ENCODE results near the gene CNRIP1. TPM values are rescaled to one million over a fixed set of nuclear protein-coding genes. Genes with fewer than 3 reads are reported as not detected.

The CNRIP1 gene
- total and polyA plus RNA-seq, 8 donors, result 16.9 to 50.8 (median 46.0) TPM

DNA sequence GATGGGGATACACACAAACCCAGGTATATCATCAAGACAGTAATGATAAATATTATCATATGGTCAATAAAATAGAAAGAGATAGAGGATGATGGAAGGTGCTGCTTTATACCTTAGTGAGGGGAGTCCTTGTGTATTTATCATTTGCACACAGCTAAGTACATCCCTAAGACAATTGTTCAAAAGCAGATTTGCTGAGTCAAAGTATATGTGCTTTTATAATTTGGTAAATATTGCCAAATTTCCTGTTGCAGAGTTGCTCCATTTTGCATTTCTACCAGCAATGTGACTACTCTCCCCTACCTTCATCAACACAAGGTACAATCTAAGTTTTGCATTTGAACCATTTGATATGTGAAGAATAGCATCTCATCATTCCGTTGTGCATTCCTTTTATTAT, 22.7 kb upstream of the CNRIP1 start:
- H3K27ac ChIP-seq, result peak overlapping the region in 1 of 2 donors; percentile 43
- ATAC-seq (no peak), DNase-seq (no peak)
- intact Hi-C loops (cut with DNase I), result no loop called here
- no peaks in the 10 kb centered on the region for H3K9me3 ChIP-seq
- H3K4me1 ChIP-seq, result peaks cover 0 to 11% of the 10 kb centered on the region in 2 donors
- no peak overlapping the region for H3K4me3 ChIP-seq
- no peaks in the 10 kb centered on the region for H3K27me3 ChIP-seq
- H3K36me3 ChIP-seq, result no peaks in the 10 kb centered on the region
- TF ChIP-seq, protein P1, sequence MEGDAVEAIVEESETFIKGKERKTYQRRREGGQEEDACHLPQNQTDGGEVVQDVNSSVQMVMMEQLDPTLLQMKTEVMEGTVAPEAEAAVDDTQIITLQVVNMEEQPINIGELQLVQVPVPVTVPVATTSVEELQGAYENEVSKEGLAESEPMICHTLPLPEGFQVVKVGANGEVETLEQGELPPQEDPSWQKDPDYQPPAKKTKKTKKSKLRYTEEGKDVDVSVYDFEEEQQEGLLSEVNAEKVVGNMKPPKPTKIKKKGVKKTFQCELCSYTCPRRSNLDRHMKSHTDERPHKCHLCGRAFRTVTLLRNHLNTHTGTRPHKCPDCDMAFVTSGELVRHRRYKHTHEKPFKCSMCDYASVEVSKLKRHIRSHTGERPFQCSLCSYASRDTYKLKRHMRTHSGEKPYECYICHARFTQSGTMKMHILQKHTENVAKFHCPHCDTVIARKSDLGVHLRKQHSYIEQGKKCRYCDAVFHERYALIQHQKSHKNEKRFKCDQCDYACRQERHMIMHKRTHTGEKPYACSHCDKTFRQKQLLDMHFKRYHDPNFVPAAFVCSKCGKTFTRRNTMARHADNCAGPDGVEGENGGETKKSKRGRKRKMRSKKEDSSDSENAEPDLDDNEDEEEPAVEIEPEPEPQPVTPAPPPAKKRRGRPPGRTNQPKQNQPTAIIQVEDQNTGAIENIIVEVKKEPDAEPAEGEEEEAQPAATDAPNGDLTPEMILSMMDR (IDR thresholded peaks at IDR 0.05), result no peak

DNA sequence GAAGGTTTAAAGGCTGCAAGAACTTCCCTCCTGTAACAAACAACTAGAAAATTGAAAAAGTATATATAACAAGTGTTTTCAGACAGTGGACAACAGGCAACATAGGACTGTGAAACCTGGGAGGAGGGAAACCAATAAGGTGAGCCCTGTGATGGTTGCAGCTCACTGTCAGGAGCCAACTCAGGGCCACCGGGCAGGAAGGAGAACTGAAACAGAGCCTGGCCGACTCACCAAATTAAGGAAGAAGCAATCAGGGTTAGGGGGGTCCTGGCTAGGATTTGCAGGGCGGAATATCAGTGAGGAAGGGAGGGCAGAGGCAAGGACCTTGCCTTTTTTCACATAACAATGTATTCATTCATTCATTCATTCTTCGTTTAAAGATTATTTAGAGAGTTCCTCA, 21.8 kb upstream of the CNRIP1 start:
- TF ChIP-seq, protein P1 (IDR thresholded peaks at IDR 0.05), result no peak
- peaks cover 0 to 11% of the 10 kb centered on the region in 2 donors for H3K4me1 ChIP-seq
- no peak overlapping the region for H3K27ac ChIP-seq
- intact Hi-C loops (cut with DNase I), result no loop called here
- H3K27me3 ChIP-seq, result no peaks in the 10 kb centered on the region
- H3K9me3 ChIP-seq, result no peaks in the 10 kb centered on the region
- no peak overlapping the region for H3K4me3 ChIP-seq
- no peak for DNase-seq
- no peaks in the 10 kb centered on the region for H3K36me3 ChIP-seq
- no peak for ATAC-seq

DNA sequence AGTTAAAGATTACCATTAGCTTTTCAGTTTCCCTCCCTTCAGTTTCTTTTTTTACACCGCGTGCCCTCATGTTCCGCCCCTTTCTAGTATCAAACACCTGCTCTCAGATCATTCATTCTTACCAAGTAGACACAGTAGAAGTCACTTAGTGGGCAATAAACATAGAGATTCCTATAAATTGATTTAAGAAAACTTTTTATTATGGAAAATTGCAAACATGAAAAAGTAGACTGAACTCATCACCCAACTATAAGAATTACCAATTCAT, 21.2 kb upstream of the CNRIP1 start:
- ATAC-seq (no peak), DNase-seq (no peak)
- intact Hi-C loops (cut with DNase I), result no loop called here
- no peak overlapping the region for H3K27ac ChIP-seq
- TF ChIP-seq, protein P1 (IDR thresholded peaks at IDR 0.05), result no peak
- no peak overlapping the region for H3K4me3 ChIP-seq
- H3K27me3 ChIP-seq, result no peaks in the 10 kb centered on the region
- H3K4me1 ChIP-seq, result peaks cover 0 to 11% of the 10 kb centered on the region in 2 donors
- H3K9me3 ChIP-seq, result no peaks in the 10 kb centered on the region
- H3K36me3 ChIP-seq, result no peaks in the 10 kb centered on the region

DNA sequence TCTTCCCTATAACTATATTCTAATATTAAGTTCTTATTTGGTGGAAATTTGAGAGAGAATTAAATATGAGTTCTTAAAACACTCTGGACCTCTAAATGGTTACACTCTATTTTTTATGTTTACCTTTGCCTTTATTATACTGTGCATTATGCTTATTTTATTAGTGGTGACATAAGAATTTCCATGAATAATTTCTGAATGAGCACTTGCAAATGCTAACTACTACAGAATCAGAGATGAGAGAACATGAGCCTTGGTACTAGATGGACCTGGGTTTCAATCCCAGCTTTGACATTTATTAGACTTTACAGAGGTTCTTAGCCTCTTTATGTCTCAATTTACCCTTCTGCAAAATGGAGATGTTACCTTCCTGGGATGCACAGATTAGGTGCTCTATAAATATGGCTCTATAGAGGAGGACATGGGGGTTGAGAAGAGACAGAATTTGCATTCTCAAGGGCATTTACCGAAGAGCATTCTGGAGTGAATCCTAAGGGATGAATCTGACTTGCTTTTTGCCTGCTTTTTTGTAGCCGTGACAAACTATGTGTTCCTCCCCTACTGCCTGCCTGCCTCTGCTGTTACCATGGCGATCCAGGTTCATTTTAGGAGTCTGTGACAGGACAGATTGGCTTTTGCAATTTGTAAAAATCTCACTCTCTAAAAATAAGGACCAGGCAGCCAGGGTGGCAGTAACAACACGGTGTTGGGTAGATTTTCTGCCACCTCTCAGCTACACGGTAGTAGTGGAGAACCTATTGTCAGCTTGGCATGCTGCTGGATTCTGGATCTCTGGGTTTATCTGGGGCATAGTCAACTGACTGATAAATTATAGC, 20.7 kb upstream of the CNRIP1 start:
- Histone ChIP-seq H3K4me3 (no peak overlapping the region), H3K4me1 (peaks cover 0 to 11% of the 10 kb centered on the region in 2 donors), H3K27me3 (no peaks in the 10 kb centered on the region), H3K27ac (no peak overlapping the region), H3K36me3 (no peaks in the 10 kb centered on the region), H3K9me3 (no peaks in the 10 kb centered on the region)
- TF ChIP-seq, protein P1 (IDR thresholded peaks at IDR 0.05), result no peak
- intact Hi-C loops (cut with DNase I), result no loop called here
- no peak for ATAC-seq
- DNase-seq, result no peak

DNA sequence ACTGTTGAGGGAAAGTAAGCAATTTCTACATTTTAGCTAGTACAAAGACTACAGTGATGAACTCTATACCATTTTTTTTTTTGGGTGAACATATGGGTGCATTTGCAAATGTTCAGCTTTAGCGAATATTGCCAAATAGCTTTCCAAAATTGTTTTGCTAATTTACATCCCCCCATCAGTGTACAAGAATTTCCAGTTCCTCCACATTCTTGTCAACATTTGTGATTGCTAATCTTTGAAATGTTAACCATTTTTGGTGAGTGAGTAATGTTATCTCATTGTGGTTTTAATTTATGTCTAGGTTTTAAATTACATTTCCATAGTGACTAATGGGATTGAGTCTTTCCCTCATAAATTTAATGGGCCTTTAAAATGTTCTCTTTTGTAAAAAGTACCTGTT, 16.4 kb upstream of the CNRIP1 start:
- H3K4me3 ChIP-seq, result no peak overlapping the region
- H3K27ac ChIP-seq, result no peak overlapping the region
- no peaks in the 10 kb centered on the region for H3K4me1 ChIP-seq
- H3K9me3 ChIP-seq, result no peaks in the 10 kb centered on the region
- H3K36me3 ChIP-seq, result no peaks in the 10 kb centered on the region
- TF ChIP-seq, protein P1 (IDR thresholded peaks at IDR 0.05), result no peak
- ATAC-seq, result no peak
- intact Hi-C loops (cut with DNase I), result loop anchor here in 1 of 2 donors (10.0 kb wide), 1 partner anchor 51 kb away; no protein-coding TSS in a partner anchor
- H3K27me3 ChIP-seq, result no peaks in the 10 kb centered on the region
- no peak for DNase-seq
